Hippocampal formation (tissue), 2 donors: ENCODE measurements around the gene HADHA.

Source experiments
- DNase-seq, 2 donors: peaks; one replicate each; lab custom pipeline; 2025; lab: John Stamatoyannopoulos, UW

HADHA gene

DNA sequence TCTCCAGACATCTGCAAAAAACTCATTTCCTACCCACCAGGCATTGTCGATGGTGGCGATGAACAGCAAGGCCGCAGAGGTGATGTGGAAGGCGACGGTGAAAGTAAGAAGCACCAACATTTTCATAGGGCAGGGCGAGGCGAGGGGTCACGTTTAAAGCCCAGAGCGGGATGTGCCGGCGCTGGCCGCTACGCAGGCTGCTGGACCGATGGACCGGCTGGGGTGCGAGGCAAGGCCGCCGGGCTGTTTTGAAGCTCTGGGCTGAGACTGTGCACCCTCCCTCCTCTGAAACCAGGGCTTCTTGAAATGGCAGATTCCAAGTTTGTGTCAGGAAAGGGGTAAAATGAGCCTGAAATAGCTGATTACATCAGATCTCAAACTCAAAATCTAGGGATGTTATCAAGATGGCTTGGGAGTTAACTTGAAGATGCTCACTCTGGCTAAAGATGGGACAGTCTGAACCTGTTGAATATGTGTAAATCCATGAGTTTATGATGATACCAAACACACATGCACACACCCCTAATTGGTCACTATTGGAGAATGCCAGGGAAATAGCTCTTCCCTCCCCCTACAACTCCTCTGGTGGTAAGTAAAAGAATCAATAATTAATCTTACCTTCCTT, 103.2 kb downstream of the HADHA start:
- DNase-seq = no peak
